ENCODE measurements around the gene SCFD1.
A peak's percentile ranks its signal among the peaks of the same experiment; 100 is the strongest.
"Not testable (repeated sequence)": the region's sequence is repeated elsewhere in the genome, so short reads cannot be mapped to it uniquely, and the experiment has no call there.

The SCFD1 gene, protein sequence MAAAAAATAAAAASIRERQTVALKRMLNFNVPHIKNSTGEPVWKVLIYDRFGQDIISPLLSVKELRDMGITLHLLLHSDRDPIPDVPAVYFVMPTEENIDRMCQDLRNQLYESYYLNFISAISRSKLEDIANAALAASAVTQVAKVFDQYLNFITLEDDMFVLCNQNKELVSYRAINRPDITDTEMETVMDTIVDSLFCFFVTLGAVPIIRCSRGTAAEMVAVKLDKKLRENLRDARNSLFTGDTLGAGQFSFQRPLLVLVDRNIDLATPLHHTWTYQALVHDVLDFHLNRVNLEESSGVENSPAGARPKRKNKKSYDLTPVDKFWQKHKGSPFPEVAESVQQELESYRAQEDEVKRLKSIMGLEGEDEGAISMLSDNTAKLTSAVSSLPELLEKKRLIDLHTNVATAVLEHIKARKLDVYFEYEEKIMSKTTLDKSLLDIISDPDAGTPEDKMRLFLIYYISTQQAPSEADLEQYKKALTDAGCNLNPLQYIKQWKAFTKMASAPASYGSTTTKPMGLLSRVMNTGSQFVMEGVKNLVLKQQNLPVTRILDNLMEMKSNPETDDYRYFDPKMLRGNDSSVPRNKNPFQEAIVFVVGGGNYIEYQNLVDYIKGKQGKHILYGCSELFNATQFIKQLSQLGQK

DNA sequence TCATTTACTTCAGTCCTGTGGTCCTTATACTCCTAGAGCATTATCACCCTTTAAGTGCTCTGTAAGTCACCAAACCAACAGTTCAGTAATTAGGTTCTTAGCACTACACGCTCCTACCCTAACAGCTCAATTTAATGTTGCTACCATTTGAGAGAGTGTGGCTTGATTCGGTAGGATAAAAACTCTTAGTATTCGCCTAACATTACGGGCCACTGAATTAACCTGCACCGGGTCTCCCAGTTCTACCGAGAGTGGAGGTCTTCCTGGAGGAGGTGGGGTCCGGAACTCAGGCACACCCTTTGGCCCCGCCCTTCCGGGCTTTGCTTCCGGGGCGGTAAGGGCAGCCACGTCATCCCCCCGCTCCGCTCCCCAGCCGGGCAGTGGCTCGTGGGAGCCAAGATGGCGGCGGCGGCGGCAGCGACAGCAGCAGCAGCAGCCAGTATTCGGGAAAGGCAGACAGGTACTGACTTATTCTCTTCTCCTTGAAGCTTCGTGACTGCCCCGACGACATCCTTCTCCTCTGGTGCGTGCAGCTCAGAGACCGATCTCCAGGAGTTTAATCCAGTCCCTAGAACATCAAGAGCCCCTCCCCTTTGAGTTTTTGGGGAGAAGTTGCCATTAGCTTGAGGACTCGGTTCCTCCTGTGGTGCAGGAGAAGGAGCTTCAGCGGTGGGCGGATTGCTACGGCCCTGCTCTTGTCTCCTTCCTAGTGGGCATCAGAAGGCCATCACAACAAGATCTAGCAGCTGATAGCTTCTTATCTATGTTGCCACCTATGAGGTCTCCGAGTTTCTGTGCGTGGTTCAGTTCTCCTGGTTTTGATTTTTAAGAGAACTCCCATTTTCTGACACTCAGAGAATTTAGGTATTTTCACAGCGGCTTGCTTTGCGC, at the start of gene SCFD1:
Gene SCFD1, plus strand, starts transcription at position 380 of the 891 bp plus-strand sequence. Its CDS starts 20 bp downstream, at position 400.
- DNase-seq (ENCODE audit: low spot score) = peak; percentile 94

DNA sequence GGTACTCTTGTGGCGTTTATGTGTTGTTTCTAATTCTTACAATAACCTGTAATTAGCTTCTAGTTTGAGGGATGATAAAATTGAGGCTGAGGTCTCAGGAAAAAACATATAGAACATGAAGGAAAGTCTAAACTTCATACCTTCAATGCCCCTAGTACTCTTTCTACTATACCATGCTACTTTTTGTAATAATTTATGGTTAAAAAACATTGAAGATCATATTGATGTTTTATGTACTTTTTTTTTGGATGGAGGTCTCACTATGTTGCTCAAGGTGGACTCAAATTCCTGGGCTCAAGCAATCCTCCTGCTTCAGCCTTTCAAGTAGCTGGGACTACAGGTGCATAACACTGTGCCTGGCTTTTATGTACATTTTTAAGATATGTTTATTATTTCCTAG, 49.3 kb upstream of the SCFD1 start:
- DNase-seq (ENCODE audit: low spot score) = no peak

DNA sequence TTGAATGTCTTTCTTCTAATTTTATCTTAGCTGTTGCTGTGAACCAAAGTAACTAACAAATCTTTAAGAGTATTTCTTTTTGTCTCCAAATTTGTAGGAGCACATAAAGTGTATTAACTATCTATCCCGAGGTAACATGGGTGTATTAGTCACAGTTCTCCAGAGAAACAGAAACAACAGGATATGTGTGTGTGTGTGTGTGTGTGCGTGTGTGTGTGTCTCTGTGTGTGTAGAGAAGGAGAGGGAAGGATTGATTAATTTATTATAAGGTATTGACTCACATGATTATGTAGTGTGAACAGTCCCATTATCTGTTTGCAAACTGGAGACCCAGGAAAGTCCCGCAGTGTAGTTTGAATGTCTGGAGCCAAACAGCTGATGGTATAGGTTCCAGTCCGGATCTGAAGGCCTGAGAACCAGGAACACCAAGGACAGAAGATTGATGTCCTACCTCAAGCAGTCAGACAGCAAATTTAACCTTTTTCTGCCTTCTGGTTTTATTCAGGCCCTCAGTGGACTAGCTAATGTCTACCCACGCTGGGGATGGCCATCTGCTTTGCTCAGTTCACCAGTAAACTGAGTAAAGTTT, 48.8 kb upstream of the SCFD1 start:
- no peak for DNase-seq (ENCODE audit: low spot score)

DNA sequence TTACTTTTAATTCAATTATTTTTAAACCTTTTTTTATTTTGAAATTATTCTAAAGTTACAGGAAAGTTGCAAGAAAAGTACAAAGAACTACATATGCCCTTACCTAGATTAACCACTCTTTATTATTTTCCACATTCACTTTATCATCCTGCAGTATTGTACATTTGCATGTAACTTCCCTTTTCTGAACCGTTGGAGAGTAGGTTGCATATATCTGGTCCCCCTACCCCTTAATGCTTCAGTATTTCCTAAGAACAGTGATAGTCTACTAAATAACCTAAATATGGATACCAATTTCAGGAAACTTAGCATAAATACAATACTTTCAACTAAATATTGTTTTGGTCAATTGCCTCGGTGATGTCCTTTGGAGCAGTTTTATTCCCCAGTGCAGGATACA, 48.2 kb upstream of the SCFD1 start:
- DNase-seq (ENCODE audit: low spot score) = no peak

DNA sequence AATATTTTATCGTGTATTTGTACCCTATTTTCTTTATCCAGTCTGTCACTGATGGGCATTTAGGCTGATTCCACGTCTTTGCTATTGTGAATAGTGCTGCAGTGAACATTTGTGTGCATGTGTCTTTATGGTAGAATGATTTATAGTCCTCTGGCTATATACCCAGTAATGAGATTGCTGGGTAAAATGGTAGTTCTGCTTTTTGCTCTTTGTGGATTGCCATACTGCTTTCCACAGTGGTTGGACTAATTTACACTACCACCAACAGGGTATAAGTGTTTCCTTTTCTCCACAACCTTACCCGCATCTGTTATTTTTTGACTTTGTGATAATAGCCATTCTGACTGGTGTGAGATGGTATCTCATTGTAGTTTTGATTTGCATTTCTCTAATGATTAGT, 47.3 kb upstream of the SCFD1 start:
- not testable (repeated sequence) for DNase-seq (ENCODE audit: low spot score)

DNA sequence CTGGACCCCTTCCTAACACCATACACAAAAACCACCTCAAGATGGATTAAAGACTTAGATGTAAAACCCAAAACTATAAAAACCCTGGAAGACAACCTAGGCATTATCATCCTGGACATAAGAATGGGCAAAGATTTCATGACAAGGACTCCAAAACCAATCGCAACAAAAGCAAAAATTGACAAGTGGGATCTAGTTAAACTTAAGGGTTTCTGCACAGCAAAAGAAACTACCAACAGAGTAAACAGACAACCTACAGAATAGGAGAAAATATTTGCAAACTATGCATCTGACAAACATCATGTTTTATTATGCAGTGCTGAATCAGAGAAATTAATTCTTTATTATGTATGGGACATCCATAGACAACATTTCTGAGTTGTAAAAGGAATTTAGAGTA, 45.8 kb upstream of the SCFD1 start:
- not testable (repeated sequence) for DNase-seq (ENCODE audit: low spot score)

DNA sequence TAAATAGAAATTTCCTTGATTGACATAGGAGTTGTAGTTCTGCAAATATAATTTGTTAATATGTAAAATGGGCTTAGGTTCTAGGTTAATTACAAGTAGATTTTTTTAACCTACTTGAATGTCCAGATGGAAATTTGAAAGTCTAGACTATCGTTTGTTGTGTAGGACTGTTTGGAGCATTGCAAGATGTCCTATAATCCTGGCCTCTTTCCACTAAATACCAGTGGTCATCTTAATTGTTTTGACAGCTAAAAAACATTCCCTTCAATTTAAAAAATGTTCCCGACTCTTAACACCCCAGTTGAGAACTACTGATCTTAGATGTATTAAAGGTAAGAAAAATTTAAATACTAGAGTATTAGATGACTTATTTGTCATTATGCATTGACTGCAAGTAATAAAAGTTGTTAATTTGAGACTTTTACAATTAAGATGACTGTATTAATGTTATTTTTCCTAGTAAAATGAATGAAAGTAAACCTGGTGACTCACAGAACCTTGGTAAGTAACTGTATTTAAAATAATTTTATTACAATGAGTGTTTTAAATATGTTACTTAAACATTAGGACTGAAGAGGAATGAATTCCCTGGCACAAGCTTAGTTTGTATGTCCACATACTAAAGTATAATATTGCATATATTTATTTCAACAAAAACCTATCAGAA, 41.4 kb upstream of the SCFD1 start:
- DNase-seq (ENCODE audit: low spot score) = no peak

DNA sequence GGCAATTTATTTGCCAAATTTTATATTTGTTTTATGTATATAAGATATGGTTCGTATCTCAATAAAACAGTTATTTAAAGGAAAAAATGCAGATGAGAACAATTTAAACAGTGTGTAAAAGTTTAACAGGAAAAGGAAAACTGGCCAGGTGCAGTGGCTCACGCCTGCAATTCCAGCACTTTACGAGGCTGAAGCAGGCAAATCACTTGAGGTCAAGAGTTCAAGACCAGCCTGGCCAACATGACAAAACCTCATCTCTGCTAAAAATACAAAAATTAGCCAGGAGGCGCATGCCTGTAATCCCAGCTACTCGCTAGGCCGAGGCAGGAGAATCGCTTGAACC, 40.9 kb upstream of the SCFD1 start:
- no peak for DNase-seq (ENCODE audit: low spot score)

DNA sequence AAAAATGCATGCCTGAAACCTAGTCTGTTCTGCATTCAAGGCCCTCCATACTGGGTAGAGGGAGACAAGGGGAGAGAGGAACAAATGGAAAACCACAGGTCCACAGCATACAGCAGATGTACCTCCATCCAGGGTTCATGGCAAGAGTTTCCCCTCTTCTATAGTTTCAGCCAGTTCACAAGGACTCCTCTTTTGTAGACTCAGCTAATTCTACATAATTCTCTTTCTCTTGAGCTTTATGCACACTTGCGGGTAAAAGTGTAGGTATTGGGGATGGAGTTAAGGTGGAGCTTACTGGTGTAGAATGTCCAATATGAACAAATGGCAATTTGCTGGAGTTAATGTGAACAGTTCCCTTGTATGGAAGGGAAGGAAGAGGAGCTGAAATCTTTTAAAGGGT, 39.7 kb upstream of the SCFD1 start:
- no peak for DNase-seq (ENCODE audit: low spot score)

DNA sequence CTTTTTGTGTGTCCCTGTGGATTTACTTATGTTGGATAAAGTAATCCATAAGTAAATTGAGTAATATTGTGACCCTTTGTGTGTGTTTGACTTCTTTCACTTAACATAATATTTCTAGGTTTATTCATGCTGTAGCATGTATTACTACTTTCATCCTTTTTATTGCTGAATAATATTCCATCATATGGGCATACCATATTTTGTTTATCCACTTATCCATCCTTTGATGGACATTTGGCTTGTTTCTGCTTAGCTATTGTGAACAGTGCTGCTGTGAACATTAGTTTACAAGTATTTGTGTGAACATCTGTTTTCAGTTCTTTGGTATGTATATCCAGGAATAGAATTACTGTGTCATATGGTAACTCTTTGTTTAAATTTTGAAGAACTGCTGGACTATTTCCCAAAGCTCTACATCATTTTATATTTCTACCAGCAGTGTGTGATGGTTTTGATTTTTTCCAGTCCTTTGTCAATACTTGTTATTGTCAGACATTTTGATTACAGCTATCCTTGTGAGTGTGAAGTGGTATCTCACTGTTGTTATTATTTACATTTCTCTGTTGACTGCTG, 38.0 kb upstream of the SCFD1 start:
- no peak for DNase-seq (ENCODE audit: low spot score)

DNA sequence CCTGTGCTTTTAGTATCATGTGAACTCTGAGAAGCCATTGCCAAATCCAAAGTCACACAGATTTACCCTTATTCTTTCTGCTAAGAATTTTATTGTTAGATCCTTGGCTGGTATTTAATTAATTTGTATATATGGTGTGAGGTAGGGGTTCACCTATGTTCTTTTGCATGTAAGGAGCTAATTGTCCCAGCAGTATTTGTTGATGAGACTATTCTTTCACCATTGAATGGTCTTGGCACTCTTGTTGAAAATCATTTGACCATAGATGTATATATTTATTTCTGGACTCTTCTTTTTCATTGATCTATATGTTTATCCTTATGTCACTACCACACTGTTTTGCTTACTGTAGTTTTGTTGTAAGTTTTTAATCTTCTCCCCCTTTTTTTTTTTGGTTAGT, 36.9 kb upstream of the SCFD1 start:
- DNase-seq (ENCODE audit: low spot score) = no peak

DNA sequence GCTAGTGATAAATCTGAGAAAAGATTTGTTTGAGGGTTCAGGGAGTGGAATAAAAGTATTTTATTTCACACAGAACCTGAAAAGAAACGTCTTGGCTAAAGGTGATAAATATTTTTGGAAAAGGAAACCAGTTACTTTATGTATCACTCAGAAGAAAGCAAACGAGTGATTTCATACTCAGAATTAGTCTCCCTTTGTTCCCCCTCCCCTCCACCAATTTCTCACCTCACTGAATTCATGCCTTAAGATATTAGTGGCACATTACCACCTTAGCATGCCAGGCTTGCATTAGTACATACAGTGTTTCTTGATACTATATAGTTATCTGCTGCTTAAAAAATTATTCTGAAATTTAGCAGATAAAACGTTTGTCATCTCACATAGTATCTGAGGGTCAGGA, 35.0 kb upstream of the SCFD1 start:
- no peak for DNase-seq (ENCODE audit: low spot score)

DNA sequence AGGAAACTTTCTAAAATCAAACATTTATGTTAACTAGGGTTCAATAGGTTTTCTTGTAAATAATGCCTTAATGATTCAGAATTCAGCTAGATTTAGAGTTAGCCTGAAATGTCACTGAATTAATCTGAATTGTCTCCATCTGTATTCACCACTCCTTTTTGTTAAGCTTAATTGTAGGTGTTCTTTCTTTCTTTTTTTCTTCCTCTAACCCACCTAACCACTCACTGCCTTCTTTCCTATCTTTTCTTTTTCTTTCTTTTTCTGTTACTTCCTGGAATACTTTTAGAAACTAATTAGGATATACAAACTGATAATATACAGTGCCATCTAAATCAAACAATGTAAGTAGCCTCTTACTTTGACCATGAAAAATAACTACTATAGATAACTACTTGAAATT, 33.2 kb upstream of the SCFD1 start:
- DNase-seq (ENCODE audit: low spot score) = no peak

DNA sequence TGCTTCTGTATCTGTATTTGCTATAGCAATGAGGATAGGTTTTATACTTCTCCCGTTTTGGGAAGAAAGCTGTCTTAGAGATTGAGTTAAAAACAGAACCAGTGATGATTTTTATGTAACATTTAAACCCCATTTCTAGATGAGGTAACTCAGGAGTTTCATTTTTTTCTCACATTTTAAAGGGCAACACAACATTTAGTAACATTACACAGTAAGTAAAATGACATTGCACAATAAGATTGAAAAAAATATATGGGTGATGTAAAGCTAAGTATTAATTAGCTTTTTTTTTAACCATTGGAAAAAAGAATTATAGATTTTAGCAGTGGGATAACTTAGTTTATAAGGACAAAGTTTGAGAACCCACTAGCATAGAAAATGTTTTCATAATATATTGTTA, 25.2 kb upstream of the SCFD1 start:
- DNase-seq (ENCODE audit: low spot score) = no peak

DNA sequence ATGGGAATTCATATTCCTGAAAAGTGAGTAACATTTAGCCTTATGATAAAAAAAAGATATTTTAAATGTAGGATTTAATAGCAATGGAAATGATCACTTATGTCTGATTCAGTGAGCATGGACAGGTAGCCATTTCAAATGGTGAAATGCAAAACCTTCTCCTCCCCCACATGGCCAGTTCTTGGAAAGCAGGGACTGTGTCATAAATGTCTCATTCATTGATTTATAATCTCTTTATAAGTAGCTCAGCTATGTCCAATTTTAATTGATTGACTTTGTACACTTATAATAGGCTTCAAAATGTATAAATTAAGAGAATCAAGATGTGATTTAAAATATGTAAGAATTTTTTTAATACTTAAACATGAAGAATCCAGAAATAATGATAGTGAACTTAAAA, 24.6 kb upstream of the SCFD1 start:
- no peak for DNase-seq (ENCODE audit: low spot score)

DNA sequence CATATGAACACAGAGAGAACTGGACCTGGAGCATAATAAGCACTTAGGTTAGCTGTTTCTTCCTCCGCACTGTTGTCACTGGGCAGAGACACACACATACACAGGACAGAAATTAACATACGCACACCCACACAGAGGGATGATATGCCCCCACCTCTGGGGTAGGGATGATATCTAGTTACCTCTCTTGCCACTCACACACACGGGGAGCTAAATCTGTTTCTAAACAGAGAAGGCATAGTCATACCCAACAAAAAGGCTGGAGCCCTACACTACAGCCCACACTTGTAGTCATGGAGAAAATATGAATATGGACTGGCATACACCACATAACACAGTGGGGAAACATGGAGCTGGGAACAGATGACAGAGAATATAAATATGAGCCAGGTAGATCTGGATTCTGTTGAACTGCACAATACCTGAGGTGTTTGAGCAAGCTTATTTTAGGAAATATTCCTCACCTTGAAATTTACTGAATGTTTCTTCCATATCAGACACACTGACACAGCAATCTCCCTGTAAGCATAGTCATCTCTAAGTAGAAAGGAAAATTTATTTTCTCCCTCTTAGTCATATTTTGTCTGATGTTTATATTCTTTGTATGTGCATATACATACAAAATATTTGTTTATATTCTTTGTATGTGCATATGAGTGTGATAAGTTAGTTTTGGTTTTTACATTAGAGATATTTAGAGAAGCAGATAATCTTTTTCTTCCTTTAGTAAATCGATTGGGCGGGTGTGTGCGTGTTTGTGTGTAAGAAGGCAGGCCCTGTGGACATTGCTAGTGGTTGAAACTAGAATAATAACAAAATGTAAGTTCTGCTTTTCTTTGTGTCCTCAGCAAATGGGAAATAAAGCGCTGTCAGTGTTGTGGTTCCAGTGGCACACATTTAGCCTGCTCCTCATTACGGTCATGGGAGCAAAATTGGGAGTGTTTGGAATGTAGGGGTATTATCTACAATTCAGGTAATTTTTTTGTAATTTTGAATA, 20.9 kb upstream of the SCFD1 start:
- no peak for DNase-seq (ENCODE audit: low spot score)

DNA sequence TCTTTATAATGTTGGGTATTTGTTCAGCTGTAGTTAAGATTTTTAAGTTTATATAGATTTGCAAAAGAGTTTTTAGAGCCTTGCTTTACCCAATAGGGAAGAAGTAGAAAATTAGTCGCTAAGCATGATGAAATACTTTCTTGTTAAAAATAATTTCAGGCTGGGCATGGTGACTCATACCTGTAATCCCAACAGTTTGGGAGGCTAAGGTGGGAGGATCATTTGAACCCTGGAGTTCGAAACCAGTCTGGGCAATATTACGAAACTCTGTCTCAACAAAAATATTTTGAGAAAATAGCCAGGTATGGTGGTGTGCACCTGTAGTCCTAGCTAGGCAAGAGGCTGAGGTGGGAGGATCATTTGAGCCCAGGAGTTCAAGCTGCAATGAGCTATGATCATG, 18.7 kb upstream of the SCFD1 start:
- no peak for DNase-seq (ENCODE audit: low spot score)

DNA sequence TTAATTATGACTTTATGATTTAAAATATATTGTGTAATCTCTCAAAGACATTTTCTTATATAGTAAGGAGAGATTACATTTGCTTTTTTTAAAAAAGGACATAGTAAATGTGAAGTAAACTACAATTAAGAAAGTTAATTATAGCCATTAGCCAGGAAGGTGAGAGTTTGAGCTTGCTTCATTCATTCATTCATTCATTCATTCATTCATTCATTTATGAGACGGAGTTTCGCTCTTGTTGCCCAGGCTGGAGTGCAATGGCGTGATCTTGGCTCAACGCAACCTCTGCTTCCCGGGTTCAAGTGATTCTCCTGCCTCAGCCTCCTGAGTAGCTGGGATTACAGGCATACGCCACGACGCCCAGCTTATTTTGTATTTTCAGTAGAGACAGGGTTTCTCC, 17.4 kb upstream of the SCFD1 start:
- DNase-seq (ENCODE audit: low spot score) = not testable (repeated sequence)

DNA sequence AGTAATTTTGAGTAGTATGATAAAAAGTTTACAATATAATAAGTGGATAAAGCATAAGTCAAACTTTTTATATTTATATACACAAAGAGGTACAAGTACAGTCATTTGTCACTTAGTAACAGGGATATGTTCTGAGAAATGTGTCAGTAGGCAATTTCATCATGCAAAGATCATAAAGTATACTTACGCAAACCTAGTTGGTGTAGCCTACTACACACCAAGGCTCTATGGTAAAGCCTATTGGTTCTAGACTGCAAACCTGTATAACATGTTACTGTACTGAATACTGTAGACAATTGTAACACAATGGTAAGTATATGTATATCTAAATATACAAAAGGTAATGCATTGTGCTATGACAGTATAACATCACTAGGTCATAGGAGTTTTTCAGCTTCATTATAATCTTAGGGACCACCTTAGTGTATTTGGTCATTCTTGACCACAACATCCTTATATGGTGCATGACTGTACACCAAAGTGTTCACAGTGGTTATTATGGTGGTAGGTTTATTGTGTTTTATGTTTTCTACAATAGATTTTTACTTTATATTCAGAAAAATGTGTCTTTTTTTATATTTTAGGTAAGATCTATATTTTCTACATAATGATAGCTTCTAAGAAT, 14.9 kb upstream of the SCFD1 start:
- DNase-seq (ENCODE audit: low spot score) = no peak

DNA sequence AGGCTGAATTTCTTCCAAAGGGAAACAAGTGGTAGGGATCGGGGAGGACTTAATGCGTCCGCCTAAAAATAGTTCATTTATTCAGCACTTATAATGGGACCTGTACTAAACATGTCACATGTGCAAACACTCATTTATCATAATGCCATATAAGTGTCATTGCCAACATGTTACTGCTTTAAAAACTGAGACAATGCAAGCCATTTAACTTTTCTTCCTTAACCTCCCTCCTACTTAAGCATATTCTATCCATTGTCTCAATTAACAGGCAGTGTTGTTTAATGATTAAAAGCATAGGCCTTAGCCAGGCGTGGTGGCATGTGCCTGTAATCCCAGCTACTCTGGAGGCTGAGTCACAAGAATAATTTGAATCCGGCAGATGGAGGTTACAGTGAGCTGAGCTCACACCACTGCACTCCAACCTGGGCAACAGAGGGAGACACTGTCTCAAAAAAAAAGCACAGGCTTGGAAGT, 13.5 kb upstream of the SCFD1 start:
- DNase-seq (ENCODE audit: low spot score) = peak; percentile 51
